B cell (primary cell): ENCODE measurements around the gene ZNF562.

Experiments
- CTCF ChIP-seq: fragments of 200-600 bp; IDR thresholded peaks from one replicate; pipeline ENCODE4 v1.8.0; 2022; ENCODE audit warnings: antibody characterized with exemption, mild to moderate bottlenecking
- EZH2 ChIP-seq: IDR thresholded peaks from 2 replicates; pipeline ENCODE4 v1.6.1; 2012; ENCODE audit warnings: borderline replicate concordance, low read depth, mild to moderate bottlenecking, moderate library complexity, low read length; ENCODE audit not compliant: insufficient read depth, poor library complexity, severe bottlenecking

GRCh38 chr19:9658769-9659168 lies 16.1 kb downstream of the ZNF562 start:
- TF ChIP-seq CTCF, result no peak
- TF ChIP-seq EZH2, result no peak
